Upper lobe of left lung (tissue), 4 donors: Measurements from ENCODE around the gene ANKLE1.

ENCODE experiments used
- CTCF ChIP-seq, 6 experiments: fragments of 450-650 bp in 4 of 6; fragments of 200-600 bp in 2 of 6; sonication (generic) in 2 of 6; IDR thresholded peaks; one replicate each; pipeline ENCODE4 v1.5.1; 2016 to 2019; ENCODE audit warnings: antibody characterized with exemption in 6 of 6
- EP300 ChIP-seq, 4 donors: sonication (generic); formaldehyde crosslinking; IDR thresholded peaks; one replicate each; pipeline ENCODE4 v1.5.1; 2017; ENCODE audit warnings: antibody characterized with exemption in 4 of 4, control low read depth in 2 of 4
- POLR2A ChIP-seq, 4 donors: fragments of 450-650 bp; IDR thresholded peaks; one replicate each; pipeline ENCODE4 v1.5.1; 2016 to 2017; ENCODE audit warnings: antibody characterized with exemption in 4 of 4, mild to moderate bottlenecking in 2 of 4
- POLR2AphosphoS5 ChIP-seq, 2 donors: sonication (generic); formaldehyde crosslinking; IDR thresholded peaks; one replicate each; pipeline ENCODE4 v1.5.1; 2017; ENCODE audit warnings: antibody characterized with exemption in 2 of 2

- TF ChIP-seq CTCF (IDR thresholded peaks at IDR 0.05) (no peak), POLR2A (IDR thresholded peaks at IDR 0.05) (no peak), EP300 (IDR thresholded peaks at IDR 0.05) (no peak), POLR2AphosphoS5 (IDR thresholded peaks at IDR 0.05) (no peak)
These were observed 44.7 kb upstream of the ANKLE1 start for GRCh38 chr19:17236811-17237543.
